Measurements from ENCODE around the gene SLC6A6. TPM values are rescaled to one million over a fixed set of nuclear protein-coding genes. Genes with fewer than 3 reads are reported as not detected.

SLC6A6 gene
- total and polyA plus RNA-seq, 2 experiments from 2014 or later: 27.5 to 150 TPM

GRCh38 chr3:14485981-14486380, 83.6 kb downstream of the SLC6A6 start:
- Histone ChIP-seq H3K4me1 (ENCODE audit: insufficient read depth) (no peaks in the 10 kb centered on the region), H4K20me1 (replicated peaks; ENCODE audit: insufficient read depth) (peaks cover 9% of the 10 kb centered on the region), H3K4me2 (no peak overlapping the region), H3K4me3 (no peak overlapping the region), H3K36me3 (ENCODE audit: insufficient read depth) (peaks cover 42% of the 10 kb centered on the region), H3K27ac (ENCODE audit: low read depth) (no peak overlapping the region), H3F3A (replicated peaks; ENCODE audit: low read depth) (0 out of 2 replicates have a peak, but pooled peaks cover 2% of the 10 kb centered on the region), H3K9me2 (ENCODE audit: insufficient read depth) (no peaks in the 10 kb centered on the region), H3K79me2 (replicated peaks; ENCODE audit: insufficient read depth) (no peaks in the 10 kb centered on the region), H3K27me3 (ENCODE audit: insufficient read depth) (no peaks in the 10 kb centered on the region), H2AFZ (no peak overlapping the region)
- DNase-seq (ENCODE audit: low spot score) (no peak), ATAC-seq (no peak)
- Mint-ChIP-seq H3K36me3 (ENCODE audit: low read depth) (peaks cover 45% of the 10 kb centered on the region), H3K9me3 (no peaks in the 10 kb centered on the region; the same call in 2 of the 3 replicates), H3K27me3 (ENCODE audit: insufficient read depth, low read depth, poor library complexity) (peaks cover 10% of the 10 kb centered on the region), H3K27ac (no peak overlapping the region), H3K4me3 (no peak overlapping the region), H3K4me1 (peaks cover 13% of the 10 kb centered on the region)
- TF ChIP-seq, protein P1, sequence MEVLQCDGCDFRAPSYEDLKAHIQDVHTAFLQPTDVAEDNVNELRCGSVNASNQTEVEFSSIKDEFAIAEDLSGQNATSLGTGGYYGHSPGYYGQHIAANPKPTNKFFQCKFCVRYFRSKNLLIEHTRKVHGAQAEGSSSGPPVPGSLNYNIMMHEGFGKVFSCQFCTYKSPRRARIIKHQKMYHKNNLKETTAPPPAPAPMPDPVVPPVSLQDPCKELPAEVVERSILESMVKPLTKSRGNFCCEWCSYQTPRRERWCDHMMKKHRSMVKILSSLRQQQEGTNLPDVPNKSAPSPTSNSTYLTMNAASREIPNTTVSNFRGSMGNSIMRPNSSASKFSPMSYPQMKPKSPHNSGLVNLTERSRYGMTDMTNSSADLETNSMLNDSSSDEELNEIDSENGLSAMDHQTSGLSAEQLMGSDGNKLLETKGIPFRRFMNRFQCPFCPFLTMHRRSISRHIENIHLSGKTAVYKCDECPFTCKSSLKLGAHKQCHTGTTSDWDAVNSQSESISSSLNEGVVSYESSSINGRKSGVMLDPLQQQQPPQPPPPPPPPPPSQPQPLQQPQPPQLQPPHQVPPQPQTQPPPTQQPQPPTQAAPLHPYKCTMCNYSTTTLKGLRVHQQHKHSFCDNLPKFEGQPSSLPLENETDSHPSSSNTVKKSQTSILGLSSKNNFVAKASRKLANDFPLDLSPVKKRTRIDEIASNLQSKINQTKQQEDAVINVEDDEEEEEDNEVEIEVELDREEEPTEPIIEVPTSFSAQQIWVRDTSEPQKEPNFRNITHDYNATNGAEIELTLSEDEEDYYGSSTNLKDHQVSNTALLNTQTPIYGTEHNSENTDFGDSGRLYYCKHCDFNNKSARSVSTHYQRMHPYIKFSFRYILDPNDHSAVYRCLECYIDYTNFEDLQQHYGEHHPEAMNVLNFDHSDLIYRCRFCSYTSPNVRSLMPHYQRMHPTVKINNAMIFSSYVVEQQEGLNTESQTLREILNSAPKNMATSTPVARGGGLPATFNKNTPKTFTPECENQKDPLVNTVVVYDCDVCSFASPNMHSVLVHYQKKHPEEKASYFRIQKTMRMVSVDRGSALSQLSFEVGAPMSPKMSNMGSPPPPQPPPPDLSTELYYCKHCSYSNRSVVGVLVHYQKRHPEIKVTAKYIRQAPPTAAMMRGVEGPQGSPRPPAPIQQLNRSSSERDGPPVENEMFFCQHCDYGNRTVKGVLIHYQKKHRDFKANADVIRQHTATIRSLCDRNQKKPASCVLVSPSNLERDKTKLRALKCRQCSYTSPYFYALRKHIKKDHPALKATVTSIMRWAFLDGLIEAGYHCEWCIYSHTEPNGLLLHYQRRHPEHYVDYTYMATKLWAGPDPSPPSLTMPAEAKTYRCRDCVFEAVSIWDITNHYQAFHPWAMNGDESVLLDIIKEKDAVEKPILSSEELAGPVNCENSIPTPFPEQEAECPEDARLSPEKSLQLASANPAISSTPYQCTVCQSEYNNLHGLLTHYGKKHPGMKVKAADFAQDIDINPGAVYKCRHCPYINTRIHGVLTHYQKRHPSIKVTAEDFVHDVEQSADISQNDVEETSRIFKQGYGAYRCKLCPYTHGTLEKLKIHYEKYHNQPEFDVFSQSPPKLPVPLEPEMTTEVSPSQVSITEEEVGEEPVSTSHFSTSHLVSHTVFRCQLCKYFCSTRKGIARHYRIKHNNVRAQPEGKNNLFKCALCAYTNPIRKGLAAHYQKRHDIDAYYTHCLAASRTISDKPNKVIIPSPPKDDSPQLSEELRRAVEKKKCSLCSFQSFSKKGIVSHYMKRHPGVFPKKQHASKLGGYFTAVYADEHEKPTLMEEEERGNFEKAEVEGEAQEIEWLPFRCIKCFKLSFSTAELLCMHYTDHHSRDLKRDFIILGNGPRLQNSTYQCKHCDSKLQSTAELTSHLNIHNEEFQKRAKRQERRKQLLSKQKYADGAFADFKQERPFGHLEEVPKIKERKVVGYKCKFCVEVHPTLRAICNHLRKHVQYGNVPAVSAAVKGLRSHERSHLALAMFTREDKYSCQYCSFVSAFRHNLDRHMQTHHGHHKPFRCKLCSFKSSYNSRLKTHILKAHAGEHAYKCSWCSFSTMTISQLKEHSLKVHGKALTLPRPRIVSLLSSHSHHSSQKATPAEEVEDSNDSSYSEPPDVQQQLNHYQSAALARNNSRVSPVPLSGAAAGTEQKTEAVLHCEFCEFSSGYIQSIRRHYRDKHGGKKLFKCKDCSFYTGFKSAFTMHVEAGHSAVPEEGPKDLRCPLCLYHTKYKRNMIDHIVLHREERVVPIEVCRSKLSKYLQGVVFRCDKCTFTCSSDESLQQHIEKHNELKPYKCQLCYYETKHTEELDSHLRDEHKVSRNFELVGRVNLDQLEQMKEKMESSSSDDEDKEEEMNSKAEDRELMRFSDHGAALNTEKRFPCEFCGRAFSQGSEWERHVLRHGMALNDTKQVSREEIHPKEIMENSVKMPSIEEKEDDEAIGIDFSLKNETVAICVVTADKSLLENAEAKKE (CRISPR knock-in tag; IDR thresholded peaks at IDR 0.05): no peak
- TF ChIP-seq, protein P2, sequence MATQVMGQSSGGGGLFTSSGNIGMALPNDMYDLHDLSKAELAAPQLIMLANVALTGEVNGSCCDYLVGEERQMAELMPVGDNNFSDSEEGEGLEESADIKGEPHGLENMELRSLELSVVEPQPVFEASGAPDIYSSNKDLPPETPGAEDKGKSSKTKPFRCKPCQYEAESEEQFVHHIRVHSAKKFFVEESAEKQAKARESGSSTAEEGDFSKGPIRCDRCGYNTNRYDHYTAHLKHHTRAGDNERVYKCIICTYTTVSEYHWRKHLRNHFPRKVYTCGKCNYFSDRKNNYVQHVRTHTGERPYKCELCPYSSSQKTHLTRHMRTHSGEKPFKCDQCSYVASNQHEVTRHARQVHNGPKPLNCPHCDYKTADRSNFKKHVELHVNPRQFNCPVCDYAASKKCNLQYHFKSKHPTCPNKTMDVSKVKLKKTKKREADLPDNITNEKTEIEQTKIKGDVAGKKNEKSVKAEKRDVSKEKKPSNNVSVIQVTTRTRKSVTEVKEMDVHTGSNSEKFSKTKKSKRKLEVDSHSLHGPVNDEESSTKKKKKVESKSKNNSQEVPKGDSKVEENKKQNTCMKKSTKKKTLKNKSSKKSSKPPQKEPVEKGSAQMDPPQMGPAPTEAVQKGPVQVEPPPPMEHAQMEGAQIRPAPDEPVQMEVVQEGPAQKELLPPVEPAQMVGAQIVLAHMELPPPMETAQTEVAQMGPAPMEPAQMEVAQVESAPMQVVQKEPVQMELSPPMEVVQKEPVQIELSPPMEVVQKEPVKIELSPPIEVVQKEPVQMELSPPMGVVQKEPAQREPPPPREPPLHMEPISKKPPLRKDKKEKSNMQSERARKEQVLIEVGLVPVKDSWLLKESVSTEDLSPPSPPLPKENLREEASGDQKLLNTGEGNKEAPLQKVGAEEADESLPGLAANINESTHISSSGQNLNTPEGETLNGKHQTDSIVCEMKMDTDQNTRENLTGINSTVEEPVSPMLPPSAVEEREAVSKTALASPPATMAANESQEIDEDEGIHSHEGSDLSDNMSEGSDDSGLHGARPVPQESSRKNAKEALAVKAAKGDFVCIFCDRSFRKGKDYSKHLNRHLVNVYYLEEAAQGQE (IDR thresholded peaks at IDR 0.05; ENCODE audit: unreplicated experiment): no peak
- TF ChIP-seq EZH2phosphoT487 (IDR thresholded peaks at IDR 0.05; ENCODE audit: unreplicated experiment) (no peak), CREB1 (CRISPR knock-in tag; IDR thresholded peaks at IDR 0.05; ENCODE audit: low read depth) (no peak), ETS1 (IDR thresholded peaks at IDR 0.05) (no peak), ZNF114 (CRISPR knock-in tag; IDR thresholded peaks at IDR 0.05) (no peak), JUNB (IDR thresholded peaks at IDR 0.05; ENCODE audit: unreplicated experiment) (no peak), STAT1 (IDR thresholded peaks at IDR 0.05; ENCODE audit: unreplicated experiment) (no peak), ZNF331 (CRISPR knock-in tag; IDR thresholded peaks at IDR 0.05; ENCODE audit: low read depth) (no peak), EZH2 (IDR thresholded peaks at IDR 0.05; ENCODE audit: low read depth, unreplicated experiment) (no peak)
- TF ChIP-seq, protein P3, sequence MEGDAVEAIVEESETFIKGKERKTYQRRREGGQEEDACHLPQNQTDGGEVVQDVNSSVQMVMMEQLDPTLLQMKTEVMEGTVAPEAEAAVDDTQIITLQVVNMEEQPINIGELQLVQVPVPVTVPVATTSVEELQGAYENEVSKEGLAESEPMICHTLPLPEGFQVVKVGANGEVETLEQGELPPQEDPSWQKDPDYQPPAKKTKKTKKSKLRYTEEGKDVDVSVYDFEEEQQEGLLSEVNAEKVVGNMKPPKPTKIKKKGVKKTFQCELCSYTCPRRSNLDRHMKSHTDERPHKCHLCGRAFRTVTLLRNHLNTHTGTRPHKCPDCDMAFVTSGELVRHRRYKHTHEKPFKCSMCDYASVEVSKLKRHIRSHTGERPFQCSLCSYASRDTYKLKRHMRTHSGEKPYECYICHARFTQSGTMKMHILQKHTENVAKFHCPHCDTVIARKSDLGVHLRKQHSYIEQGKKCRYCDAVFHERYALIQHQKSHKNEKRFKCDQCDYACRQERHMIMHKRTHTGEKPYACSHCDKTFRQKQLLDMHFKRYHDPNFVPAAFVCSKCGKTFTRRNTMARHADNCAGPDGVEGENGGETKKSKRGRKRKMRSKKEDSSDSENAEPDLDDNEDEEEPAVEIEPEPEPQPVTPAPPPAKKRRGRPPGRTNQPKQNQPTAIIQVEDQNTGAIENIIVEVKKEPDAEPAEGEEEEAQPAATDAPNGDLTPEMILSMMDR (conservative IDR thresholded peaks at IDR 0.05; ENCODE audit: low read depth in 2 of 2): no peak

Measured in GM23338 (cell line).